Measurements from ENCODE around the gene NRXN3. TPM values are rescaled to one million over a fixed set of nuclear protein-coding genes. Genes with fewer than 3 reads are reported as not detected.

The NRXN3 gene
- total and polyA plus RNA-seq, 2 of the 13 experiments (the other 11 are each of a cell fraction or from before 2014, with no cell fraction given), result 0.03 TPM; not detected in 1

DNA sequence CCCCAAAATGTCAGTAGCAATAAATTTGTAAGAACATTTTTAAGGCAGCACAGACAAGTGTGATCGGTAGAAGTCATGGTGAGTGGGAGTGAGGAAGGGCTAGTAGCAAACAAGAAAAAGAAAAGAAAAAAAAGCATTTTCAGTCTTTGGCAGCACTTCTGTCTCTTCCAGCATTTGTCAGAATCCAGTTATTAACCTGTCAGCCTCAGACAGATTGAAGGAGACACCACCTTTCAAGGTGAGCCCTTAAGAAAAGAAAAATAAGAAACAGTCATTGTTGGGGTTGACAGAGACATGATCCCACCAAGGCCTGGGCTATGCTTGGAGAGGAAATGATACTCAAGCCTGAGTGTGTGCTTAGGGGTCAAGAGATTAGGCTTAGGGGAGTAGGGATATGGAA lies 947.4 kb downstream of the NRXN3 start:
- H3K9me3 ChIP-seq (ENCODE audit: low read length), result peaks cover 78% of the 10 kb centered on the region
- H3K4me1 ChIP-seq (ENCODE audit: insufficient read depth, low read length), result no peaks in the 10 kb centered on the region
- in situ Hi-C loops (cut with HindIII; ENCODE audit: extremely low pct_ligation_motif_present, low pct_unique_long_range_greater_than_20kb) (no loop called here), intact Hi-C loops (cut with micrococcal nuclease; ENCODE audit: unreplicated experiment) (no loop called here)
- H3K4me2 ChIP-seq (ENCODE audit: low read depth, low read length), result no peak overlapping the region
- ATAC-seq (no peak), DNase-seq (ENCODE audit: low spot score) (no peak), FAIRE-seq (no peak)
- POLR2A ChIA-PET, result no interaction called here
- TF ChIP-seq SRSF1 (optimal IDR thresholded peaks at IDR 0.05; ENCODE audit: low read depth, low read length) (no peak), ZNF354B (CRISPR knock-in tag; IDR thresholded peaks at IDR 0.05) (no peak), ZNF484 (CRISPR knock-in tag; IDR thresholded peaks at IDR 0.05; ENCODE audit: borderline replicate concordance, low read depth) (no peak)
- TF ChIP-seq, protein P1, sequence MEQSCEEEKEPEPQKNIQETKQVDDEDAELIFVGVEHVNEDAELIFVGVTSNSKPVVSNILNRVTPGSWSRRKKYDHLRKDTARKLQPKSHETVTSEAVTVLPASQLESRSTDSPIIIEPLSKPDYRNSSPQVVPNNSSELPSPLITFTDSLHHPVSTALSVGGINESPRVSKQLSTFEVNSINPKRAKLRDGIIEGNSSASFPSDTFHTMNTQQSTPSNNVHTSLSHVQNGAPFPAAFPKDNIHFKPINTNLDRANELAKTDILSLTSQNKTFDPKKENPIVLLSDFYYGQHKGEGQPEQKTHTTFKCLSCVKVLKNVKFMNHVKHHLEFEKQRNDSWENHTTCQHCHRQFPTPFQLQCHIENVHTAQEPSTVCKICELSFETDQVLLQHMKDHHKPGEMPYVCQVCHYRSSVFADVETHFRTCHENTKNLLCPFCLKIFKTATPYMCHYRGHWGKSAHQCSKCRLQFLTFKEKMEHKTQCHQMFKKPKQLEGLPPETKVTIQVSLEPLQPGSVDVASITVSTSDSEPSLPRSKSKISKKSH (CRISPR knock-in tag; IDR thresholded peaks at IDR 0.05; ENCODE audit: borderline replicate concordance), result no peak
- TF ChIP-seq, protein P2, sequence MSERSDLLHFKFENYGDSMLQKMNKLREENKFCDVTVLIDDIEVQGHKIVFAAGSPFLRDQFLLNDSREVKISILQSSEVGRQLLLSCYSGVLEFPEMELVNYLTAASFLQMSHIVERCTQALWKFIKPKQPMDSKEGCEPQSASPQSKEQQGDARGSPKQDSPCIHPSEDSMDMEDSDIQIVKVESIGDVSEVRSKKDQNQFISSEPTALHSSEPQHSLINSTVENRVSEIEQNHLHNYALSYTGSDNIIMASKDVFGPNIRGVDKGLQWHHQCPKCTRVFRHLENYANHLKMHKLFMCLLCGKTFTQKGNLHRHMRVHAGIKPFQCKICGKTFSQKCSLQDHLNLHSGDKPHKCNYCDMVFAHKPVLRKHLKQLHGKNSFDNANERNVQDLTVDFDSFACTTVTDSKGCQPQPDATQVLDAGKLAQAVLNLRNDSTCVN (CRISPR knock-in tag; IDR thresholded peaks at IDR 0.05; ENCODE audit: borderline replicate concordance), result no peak
- TF ChIP-seq, protein P3, sequence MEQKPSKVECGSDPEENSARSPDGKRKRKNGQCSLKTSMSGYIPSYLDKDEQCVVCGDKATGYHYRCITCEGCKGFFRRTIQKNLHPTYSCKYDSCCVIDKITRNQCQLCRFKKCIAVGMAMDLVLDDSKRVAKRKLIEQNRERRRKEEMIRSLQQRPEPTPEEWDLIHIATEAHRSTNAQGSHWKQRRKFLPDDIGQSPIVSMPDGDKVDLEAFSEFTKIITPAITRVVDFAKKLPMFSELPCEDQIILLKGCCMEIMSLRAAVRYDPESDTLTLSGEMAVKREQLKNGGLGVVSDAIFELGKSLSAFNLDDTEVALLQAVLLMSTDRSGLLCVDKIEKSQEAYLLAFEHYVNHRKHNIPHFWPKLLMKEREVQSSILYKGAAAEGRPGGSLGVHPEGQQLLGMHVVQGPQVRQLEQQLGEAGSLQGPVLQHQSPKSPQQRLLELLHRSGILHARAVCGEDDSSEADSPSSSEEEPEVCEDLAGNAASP (CRISPR knock-in tag; IDR thresholded peaks at IDR 0.05; ENCODE audit: borderline replicate concordance), result no peak
- no peaks in the 10 kb centered on the region for H4K20me1 ChIP-seq (ENCODE audit: insufficient read depth, low read length)
- no peak overlapping the region for H3K4me3 ChIP-seq (replicated peaks in 1 of 3; ENCODE audit: insufficient read depth in 1 of 3, low read depth in 2 of 3, low read length in 3 of 3)
- WGBS (ENCODE audit: low lambda C conversion rate), result 0% methylated on average over 1 of the region's 1 CpG
- H3K27ac ChIP-seq (ENCODE audit: extremely low read length, insufficient read depth, low read length), result no peak overlapping the region
- H3K9ac ChIP-seq (ENCODE audit: insufficient read depth, low read depth, low read length), result no peak overlapping the region
- BruUV-seq (replicated peaks), result no TSS peak
- no peaks in the 10 kb centered on the region for H3K36me3 ChIP-seq (replicated peaks in 1 of 2; ENCODE audit: control insufficient read depth in 1 of 2, insufficient read depth in 2 of 2, low read length in 2 of 2)
- H3K27me3 ChIP-seq (ENCODE audit: control insufficient read depth in 1 of 2, insufficient read depth in 2 of 2, low read length in 2 of 2), result no peaks in the 10 kb centered on the region
- H2AFZ ChIP-seq (ENCODE audit: low read length), result no peak overlapping the region
- CTCF ChIA-PET (ENCODE audit: low intra/inter-chr PET ratio, low total read pairs), result no interaction called here
- H3K79me2 ChIP-seq (ENCODE audit: insufficient read depth, low read length), result no peaks in the 10 kb centered on the region

Data from HepG2 (cell line).